GM12892 (cell line): ENCODE data around the gene DNAH6.

ENCODE experiments used
- DNase-seq: peaks from one replicate; pipeline ENCODE4 v3.0.0; 2011; ENCODE audit not compliant: insufficient read length
- FAIRE-seq: peaks from 2 replicates; lab custom pipeline; 2011; peaks lifted over from hg19 to GRCh38; lab: Jason Lieb, UNC
- POLR2A ChIP-seq: IDR thresholded peaks from 2 replicates; pipeline ENCODE4 v1.6.1; 2011; ENCODE audit warnings: low read depth, low read length, control low read depth
- POLR2AphosphoS5 ChIP-seq: IDR thresholded peaks from 2 replicates; pipeline ENCODE4 v1.6.1; 2011; ENCODE audit warnings: low read depth, low read length, control low read depth
- TAF1 ChIP-seq: IDR thresholded peaks from 2 replicates; pipeline ENCODE4 v1.6.1; 2011; ENCODE audit warnings: low read depth, mild to moderate bottlenecking, control low read depth, low read length, borderline replicate concordance

DNAH6 gene

GRCh38 chr2:84844141-84844540 is 327.8 kb downstream of the DNAH6 start:
- TF ChIP-seq POLR2A (no peak), TAF1 (no peak), POLR2AphosphoS5 (no peak)
- FAIRE-seq (no peak), DNase-seq (no peak)

- FAIRE-seq (no peak), DNase-seq (no peak)
- TF ChIP-seq POLR2AphosphoS5 (no peak), TAF1 (no peak), POLR2A (no peak)
Observed at GRCh38 chr2:84846041-84846663, 329.9 kb downstream of the DNAH6 start.

GRCh38 chr2:84846741-84847142 is 330.4 kb downstream of the DNAH6 start:
- FAIRE-seq (no peak), DNase-seq (no peak)
- TF ChIP-seq POLR2AphosphoS5 (no peak), TAF1 (no peak), POLR2A (no peak)

- FAIRE-seq (no peak), DNase-seq (no peak)
- no peak for TF ChIP-seq TAF1
- no peak for TF ChIP-seq POLR2A
- TF ChIP-seq POLR2AphosphoS5 = no peak
Observed at GRCh38 chr2:84847326-84848050, 331.2 kb downstream of the DNAH6 start.

- FAIRE-seq = no peak
- no peak for TF ChIP-seq POLR2AphosphoS5
- TF ChIP-seq POLR2A = no peak
- TF ChIP-seq TAF1 = no peak
- DNase-seq = no peak
Observed at GRCh38 chr2:84849271-84849952, 333.1 kb downstream of the DNAH6 start.

GRCh38 chr2:84850471-84850870 is 334.2 kb downstream of the DNAH6 start:
- DNase-seq (no peak), FAIRE-seq (no peak)
- TF ChIP-seq TAF1 (no peak), POLR2A (no peak), POLR2AphosphoS5 (no peak)

- FAIRE-seq (no peak), DNase-seq (no peak)
- TF ChIP-seq POLR2A = no peak
Observed at GRCh38 chr2:84851876-84852275, 335.6 kb downstream of the DNAH6 start.

GRCh38 chr2:84854850-84855249 is 338.6 kb downstream of the DNAH6 start:
- TF ChIP-seq POLR2AphosphoS5 = no peak
- TF ChIP-seq POLR2A = no peak
- no peak for TF ChIP-seq TAF1
- no peak for DNase-seq
- FAIRE-seq = no peak

- no peak for FAIRE-seq
- DNase-seq = no peak
Observed at GRCh38 chr2:84855731-84856130, 339.4 kb downstream of the DNAH6 start.

GRCh38 chr2:84856787-84857186 is 340.5 kb downstream of the DNAH6 start:
- DNase-seq (no peak), FAIRE-seq (no peak)
- TF ChIP-seq TAF1 (no peak), POLR2AphosphoS5 (no peak), POLR2A (no peak)

More at GRCh38 chr2:84855731-84856130, 339.4 kb downstream of the DNAH6 start:
- no peak for TF ChIP-seq POLR2A
- no peak for TF ChIP-seq TAF1
- TF ChIP-seq POLR2AphosphoS5 = no peak

- DNase-seq (no peak), FAIRE-seq (no peak)
- TF ChIP-seq POLR2AphosphoS5 = no peak
- no peak for TF ChIP-seq POLR2A
- no peak for TF ChIP-seq TAF1
Observed at GRCh38 chr2:84857566-84857965, 341.3 kb downstream of the DNAH6 start.
